GM23248 (cell line): ENCODE results near the gene NKAP.

Experiments used
- EZH2 ChIP-seq: fragments of 200-600 bp; sonication (generic); IDR thresholded peaks from 2 replicates; pipeline ENCODE4 v1.6.1; 2018; ENCODE audit warnings: antibody characterized with exemption, mild to moderate bottlenecking; ENCODE audit not compliant: insufficient read depth, poor library complexity, severe bottlenecking
- EZH2phosphoT487 ChIP-seq: fragments of 200-600 bp; sonication (generic); IDR thresholded peaks from 2 replicates; pipeline ENCODE4 v1.6.1; 2018; ENCODE audit warnings: antibody characterized with exemption, moderate library complexity, mild to moderate bottlenecking, low read depth; ENCODE audit not compliant: insufficient read depth

GRCh38 chrX:119942831-119943184 is 743 bp downstream of the NKAP start:
- TF ChIP-seq EZH2 (no peak), EZH2phosphoT487 (no peak)
